HepG2 (cell line): ENCODE data around the gene APOD. TPM values are rescaled to one million over a fixed set of nuclear protein-coding genes. Genes with fewer than 3 reads are reported as not detected.

Experiments used
- ATAC-seq: fragments of 200-7000 bp; cut with Tn5 transposase; 3 replicates; pipeline ENCODE4 v1.9.1; 2020; ENCODE audit warnings: mild to moderate bottlenecking, moderate library complexity
- BruUV-seq: library from RNA; stranded (reverse); fragments of 400-500 nt; replicated peaks from 2 replicates; lab custom pipeline; 2021; lab: Mats Ljungman, UMichigan
- CTCF ChIA-PET: fragments of 300-600 bp; formaldehyde crosslinking; extraction: SDS; loops from one replicate; lab custom pipeline; 2021; ENCODE audit warnings: low total read pairs, inconsistent platforms, low intra/inter-chr PET ratio; lab: Yijun Ruan, JAX
- POLR2A ChIA-PET: fragments of 350-600 bp; sonication (Branson Sonifier 250); formaldehyde crosslinking; loops from one replicate; lab custom pipeline; 2020; ENCODE audit warnings: antibody characterized with exemption, inconsistent platforms; lab: Yijun Ruan, JAX
- DNase-seq: peaks from one replicate; pipeline ENCODE4 v3.0.0-alpha.2; 2015; ENCODE audit warnings: low spot score
- FAIRE-seq: peaks from 3 replicates; lab custom pipeline; 2011; peaks lifted over from hg19 to GRCh38; lab: Jason Lieb, UNC
- H2AFZ ChIP-seq: one replicate; pipeline ENCODE4 v1.6.1; 2011; ENCODE audit warnings: low read length, inconsistent platforms
- H3K27ac ChIP-seq: fragments of 300-600 bp; 3 replicates; pipeline ENCODE4 v1.8.0; 2011; ENCODE audit warnings: mixed run types, mild to moderate bottlenecking, mixed read lengths, low read length, inconsistent platforms; ENCODE audit not compliant: insufficient read depth; ENCODE audit errors: extremely low read length
- H3K27me3 ChIP-seq, 2 experiments: fragments of 200-600 bp in 1 of 2; 2 replicates in 1 of 2; 3 replicates in 1 of 2; pipeline versions ENCODE4 v1.6.0 to v1.8.0; 2011; ENCODE audit warnings: low read length in 2 of 2, mild to moderate bottlenecking in 2 of 2, moderate library complexity in 2 of 2, inconsistent platforms in 1 of 2; ENCODE audit not compliant: insufficient read depth in 2 of 2, control insufficient read depth in 1 of 2
- H3K36me3 ChIP-seq, 2 experiments: fragments of 200-600 bp in 1 of 2; replicated peaks in 1 of 2; 2 replicates in 1 of 2; 3 replicates in 1 of 2; pipeline versions ENCODE4 v1.5.1 to v1.8.0; 2011; ENCODE audit warnings: low read length in 2 of 2, inconsistent platforms in 1 of 2; ENCODE audit not compliant: insufficient read depth in 2 of 2, control insufficient read depth in 1 of 2
- H3K4me1 ChIP-seq: 2 replicates; pipeline ENCODE4 v1.5.1; 2012; ENCODE audit warnings: low read length, inconsistent platforms; ENCODE audit not compliant: insufficient read depth
- H3K4me2 ChIP-seq: 2 replicates; pipeline ENCODE4 v1.6.0; 2011; ENCODE audit warnings: low read depth, low read length, inconsistent platforms
- H3K4me3 ChIP-seq, 3 experiments: fragments of 200-600 bp in 1 of 3; sonication (generic), shearing (Covaris generic) in 1 of 3; replicated peaks in 1 of 3; 2 replicates each; pipeline ENCODE4 v1.5.1; 2011 to 2016; ENCODE audit warnings: low read length in 3 of 3, inconsistent platforms in 2 of 3, low read depth in 2 of 3, mild to moderate bottlenecking in 2 of 3, control low read depth in 1 of 3, mixed read lengths in 1 of 3; ENCODE audit not compliant: insufficient read depth in 1 of 3
- H3K79me2 ChIP-seq: one replicate; pipeline ENCODE4 v1.6.1; 2011; ENCODE audit warnings: low read length, inconsistent platforms; ENCODE audit not compliant: insufficient read depth
- H3K9ac ChIP-seq: 2 replicates; pipeline ENCODE4 v1.6.0; 2011; ENCODE audit warnings: mild to moderate bottlenecking, low read depth, low read length, inconsistent platforms; ENCODE audit not compliant: insufficient read depth
- H3K9me3 ChIP-seq: 2 replicates; pipeline ENCODE4 v1.5.1; 2012; ENCODE audit warnings: mild to moderate bottlenecking, low read length
- H4K20me1 ChIP-seq: 2 replicates; pipeline ENCODE4 v1.6.0; 2011; ENCODE audit warnings: inconsistent platforms, mild to moderate bottlenecking, low read length, moderate library complexity; ENCODE audit not compliant: insufficient read depth
- ATF6 ChIP-seq: sonication (generic); formaldehyde crosslinking; conservative IDR thresholded peaks from 2 replicates; pipeline ENCODE4 v1.4.0; 2020; ENCODE audit warnings: missing genetic modification reagents
- E2F2 ChIP-seq: sonication (generic); formaldehyde crosslinking; IDR thresholded peaks from 2 replicates; pipeline ENCODE4 v1.4.0; 2020; ENCODE audit warnings: missing genetic modification reagents, borderline replicate concordance
- IKZF5 ChIP-seq: IDR thresholded peaks from 2 replicates; pipeline ENCODE4 v1.6.1; 2018; ENCODE audit warnings: missing genetic modification reagents, mild to moderate bottlenecking, missing compliant biosample characterization
- KDM3A ChIP-seq: IDR thresholded peaks from 2 replicates; pipeline ENCODE4 v1.6.1; 2018; ENCODE audit warnings: low read depth, missing compliant biosample characterization
- KLF16 ChIP-seq, 2 experiments: sonication (generic) in 1 of 2; formaldehyde crosslinking in 1 of 2; IDR thresholded peaks; 2 replicates each; pipeline versions ENCODE4 v1.6.1 to v1.8.0; 2016 to 2023; ENCODE audit warnings: missing genetic modification reagents in 2 of 2, missing compliant biosample characterization in 1 of 2
- NFKB2 ChIP-seq: sonication (generic); formaldehyde crosslinking; IDR thresholded peaks from 2 replicates; pipeline ENCODE4 v1.4.0; 2020; ENCODE audit warnings: missing genetic modification reagents, borderline replicate concordance
- NR2C2 ChIP-seq: sonication (generic); formaldehyde crosslinking; IDR thresholded peaks from 2 replicates; pipeline ENCODE4 v1.4.0; 2020; ENCODE audit warnings: missing genetic modification reagents, mild to moderate bottlenecking, moderate library complexity, borderline replicate concordance
- PBX2 ChIP-seq: IDR thresholded peaks from 2 replicates; pipeline ENCODE4 v1.6.1; 2016; ENCODE audit warnings: control low read depth
- POLR2AphosphoS5 ChIP-seq: IDR thresholded peaks from 2 replicates; pipeline ENCODE4 v1.6.1; 2012; ENCODE audit warnings: low read depth, low read length
- RFXANK ChIP-seq: IDR thresholded peaks from 2 replicates; pipeline ENCODE4 v1.6.1; 2016
- SRSF9 ChIP-seq: fragments of 200-400 bp; formaldehyde crosslinking; IDR thresholded peaks from 2 replicates; pipeline ENCODE4 v1.6.1; 2018; ENCODE audit warnings: borderline replicate concordance, mild to moderate bottlenecking, low read depth, low read length; ENCODE audit not compliant: insufficient read depth, poor library complexity, severe bottlenecking
- STAT5B ChIP-seq: sonication (generic); formaldehyde crosslinking; IDR thresholded peaks from 2 replicates; pipeline ENCODE4 v1.4.0; 2020; ENCODE audit warnings: missing genetic modification reagents
- XRCC5 ChIP-seq: fragments of 200-400 bp; formaldehyde crosslinking; optimal IDR thresholded peaks from 2 replicates; pipeline ENCODE3; 2017; ENCODE audit warnings: mild to moderate bottlenecking, low read length
- ZNF160 ChIP-seq: sonication (generic); formaldehyde crosslinking; IDR thresholded peaks from 2 replicates; pipeline ENCODE4 v1.8.0; 2022; ENCODE audit warnings: mild to moderate bottlenecking, inconsistent platforms, missing genetic modification reagents
- ZNF776 ChIP-seq: sonication (generic); formaldehyde crosslinking; IDR thresholded peaks from 2 replicates; pipeline ENCODE4 v1.4.0; 2020; ENCODE audit warnings: mild to moderate bottlenecking, missing genetic modification reagents
- ZNF839 ChIP-seq: sonication (generic); formaldehyde crosslinking; IDR thresholded peaks from 2 replicates; pipeline ENCODE4 v1.4.0; 2020; ENCODE audit warnings: missing genetic modification reagents, mild to moderate bottlenecking, borderline replicate concordance
- WGBS: methylation state at CpG from one replicate; pipeline ENCODE4 v1.1.6; 2017; ENCODE audit warnings: low lambda C conversion rate; 5-methylcytosine and 5-hydroxymethylcytosine counted together
- in situ Hi-C: cut with HindIII; loops from 2 replicates; pipeline ENCODE4 v1.10.0; 2017; ENCODE audit warnings: low pct_unique_long_range_greater_than_20kb; ENCODE audit not compliant: extremely low pct_ligation_motif_present
- intact Hi-C: fragments of 100-400 bp; cut with micrococcal nuclease; formaldehyde crosslinking; loops from one replicate; pipeline ENCODE4 v1.10.0; 2022; ENCODE audit not compliant: unreplicated experiment
- polyA plus RNA-seq, 8 experiments: library from polyadenylated mRNA; depleted of rRNA in 3 of 8; stranded (reverse) in 7 of 8; unstranded in 1 of 8; fragments of >200 nt; fragmentation: Illumina TruSeq in 4 of 8; extraction: Trizol in 4 of 8; gene quantifications; 2 replicates each; pipeline versions ENCODE4 v1.2.1 to v1.2.3, GENCODE V29; 2011 to 2016; ENCODE audit warnings: low read depth in 4 of 8, missing spikeins in 1 of 8, mixed read lengths in 1 of 8; ENCODE audit not compliant: insufficient read depth in 1 of 8
- total RNA-seq, 5 experiments: library from RNA; depleted of rRNA; stranded (reverse); fragments of >200 nt; fragmentation: Illumina TruSeq; extraction: Trizol; gene quantifications; 2 replicates each; pipeline ENCODE4 v1.2.3, GENCODE V29; 2016; ENCODE audit warnings: low read depth in 1 of 5

The APOD gene
- total and polyA plus RNA-seq, 2 of the 13 experiments (the other 11 are each of a cell fraction or from before 2014, with no cell fraction given) = not detected

- no peak overlapping the region for H3K4me3 ChIP-seq
- no peak overlapping the region for H3K27ac ChIP-seq
- no peak overlapping the region for H3K4me2 ChIP-seq
- no peak overlapping the region for H3K9ac ChIP-seq
- in situ Hi-C loops = no loop called here
- no peak for TF ChIP-seq KLF16 (CRISPR knock-in tag; IDR thresholded peaks at IDR 0.05)
- no peak for TF ChIP-seq E2F2
- no peak for TF ChIP-seq ZNF160
- TF ChIP-seq IKZF5 = no peak
- TF ChIP-seq ZNF839 (CRISPR knock-in tag) = no peak
- no peak for TF ChIP-seq ATF6 (CRISPR knock-in tag)
- TF ChIP-seq RFXANK (CRISPR knock-in tag) = no peak
- no peak for TF ChIP-seq KDM3A (CRISPR knock-in tag)
- no peak for TF ChIP-seq POLR2AphosphoS5
- TF ChIP-seq XRCC5 = no peak
- TF ChIP-seq PBX2 (CRISPR knock-in tag) = no peak
- no peak for TF ChIP-seq SRSF9
- TF ChIP-seq STAT5B (CRISPR knock-in tag) = no peak
- TF ChIP-seq ZNF776 = no peak
- no peak for TF ChIP-seq NFKB2 (CRISPR knock-in tag)
- no peak for TF ChIP-seq NR2C2 (CRISPR knock-in tag)
- CTCF ChIA-PET = no interaction called here
- intact Hi-C loops = no loop called here
- ATAC-seq (no peak), DNase-seq (no peak), FAIRE-seq (no peak)
- peaks cover 49% of the 10 kb centered on the region for H3K4me1 ChIP-seq
- WGBS = 60% methylated on average over 5 of the region's 5 CpGs
- no peaks in the 10 kb centered on the region for H3K36me3 ChIP-seq
- POLR2A ChIA-PET = no interaction called here
- no peaks in the 10 kb centered on the region for H3K79me2 ChIP-seq
- no peaks in the 10 kb centered on the region for H3K9me3 ChIP-seq
- no peak overlapping the region for H2AFZ ChIP-seq
- H3K27me3 ChIP-seq = peaks cover 0 to 5% of the 10 kb centered on the region in 2 experiments; a peak in 1 of 5 replicates
- no peaks in the 10 kb centered on the region for H4K20me1 ChIP-seq
- BruUV-seq = no TSS peak
Observed at GRCh38 chr3:195587824-195588223, 4.1 kb upstream of the APOD start.
